Measurements from ENCODE around the gene TOP1. TPM values are rescaled to one million over a fixed set of nuclear protein-coding genes. Genes with fewer than 3 reads are reported as not detected.
A peak's percentile ranks its signal among the peaks of the same experiment; 100 is the strongest.

The TOP1 gene
- polyA plus RNA-seq, 1 of the 3 experiments (the other 2 are of a cell fraction), result 11.9 TPM

GRCh38 chr20:40992349-40993113 lies 36.1 kb upstream of the TOP1 start:
- Histone ChIP-seq H3F3A (replicated peaks; ENCODE audit: insufficient read depth) (no peaks in the 10 kb centered on the region), H3K9me2 (no peaks in the 10 kb centered on the region), H2AFZ (ENCODE audit: low read depth) (no peak overlapping the region), H3K36me3 (replicated peaks in 1 of 2; ENCODE audit: control insufficient read depth in 1 of 2, insufficient read depth in 2 of 2, low read length in 1 of 2) (no peaks in the 10 kb centered on the region), H3K9ac (no peak overlapping the region), H3K4me2 (no peak overlapping the region), H3K4me1 (ENCODE audit: control insufficient read depth in 1 of 2, insufficient read depth in 2 of 2, low read depth in 1 of 2, low read length in 1 of 2) (peaks cover 2 to 11% of the 10 kb centered on the region in 2 experiments; a peak in 2 of 4 replicates), H4K20me1 (ENCODE audit: insufficient read depth) (no peaks in the 10 kb centered on the region), H3K79me2 (ENCODE audit: insufficient read depth) (no peaks in the 10 kb centered on the region), H3K4me3 (ENCODE audit: low read depth in 2 of 2, low read length in 1 of 2) (no peak overlapping the region), H3K27me3 (ENCODE audit: insufficient read depth) (no peaks in the 10 kb centered on the region), H3K27ac (ENCODE audit: low read depth in 2 of 2, low read length in 1 of 2) (no peak overlapping the region), H3K9me3 (no peaks in the 10 kb centered on the region)
- 100% methylated on average over 2 of the region's 2 CpGs for WGBS (ENCODE audit: low lambda C conversion rate)
- TF ChIP-seq SIN3A (IDR thresholded peaks at IDR 0.05; ENCODE audit: borderline replicate concordance, low read depth, low read length) (no peak), TCF12 (IDR thresholded peaks at IDR 0.05) (no peak), USF1 (IDR thresholded peaks at IDR 0.05; ENCODE audit: borderline replicate concordance, low read depth) (no peak), MEF2A (IDR thresholded peaks at IDR 0.05; ENCODE audit: borderline replicate concordance, low read depth) (no peak), GATA2 (CRISPR knock-in tag; IDR thresholded peaks at IDR 0.05) (no peak), RFX5 (IDR thresholded peaks at IDR 0.05; ENCODE audit: low read length) (no peak), ELF1 (IDR thresholded peaks at IDR 0.05) (no peak), NRF1 (IDR thresholded peaks at IDR 0.05; ENCODE audit: low read depth, low read length) (no peak), PBX3 (IDR thresholded peaks at IDR 0.05) (no peak), CHD2 (IDR thresholded peaks at IDR 0.05; ENCODE audit: low read length, partially characterized antibody) (no peak), FOXM1 (IDR thresholded peaks at IDR 0.05; ENCODE audit: low read depth) (no peak)
- CTCF ChIA-PET, result interaction anchor here (0.9 to 5.0 kb wide), 11 partner anchors 10 to 348 kb away, joined by 3 to 87 read pairs (median 9); partner anchors contain the start of gene LPIN3
- DNase-seq, result no peak
- POLR2A ChIA-PET, result interaction anchor here (0.6 kb wide), 1 partner anchor 103 kb away, joined by 4 read pairs; no protein-coding TSS in a partner anchor

- no peaks in the 10 kb centered on the region for H3F3A ChIP-seq (replicated peaks; ENCODE audit: insufficient read depth)
- H3K4me3 ChIP-seq (ENCODE audit: low read depth in 2 of 2, low read length in 1 of 2), result no peak overlapping the region
- H3K4me1 ChIP-seq (ENCODE audit: control insufficient read depth in 1 of 2, insufficient read depth in 2 of 2, low read depth in 1 of 2, low read length in 1 of 2), result peaks cover 2 to 11% of the 10 kb centered on the region in 2 experiments; a peak in 2 of 4 replicates
- peak overlapping the region in 1 of 2 experiments; percentile 0; a peak in 2 of 4 replicates for H3K27ac ChIP-seq (ENCODE audit: low read depth in 2 of 2, low read length in 1 of 2)
- H3K9me3 ChIP-seq, result no peaks in the 10 kb centered on the region
- H3K9me2 ChIP-seq, result no peaks in the 10 kb centered on the region
- CTCF ChIA-PET, result interaction anchor here (0.8 to 5.0 kb wide), 5 partner anchors 22 to 346 kb away, joined by 3 to 87 read pairs (median 3); no protein-coding TSS in a partner anchor
- H3K27me3 ChIP-seq (ENCODE audit: insufficient read depth), result no peaks in the 10 kb centered on the region
- H3K79me2 ChIP-seq (ENCODE audit: insufficient read depth), result no peaks in the 10 kb centered on the region
- no peak for TF ChIP-seq ELF1 (IDR thresholded peaks at IDR 0.05)
- no peak for TF ChIP-seq REST (IDR thresholded peaks at IDR 0.05; ENCODE audit: low read depth, low read length)
- TF ChIP-seq CTCF (IDR thresholded peaks at IDR 0.05), result no peak
- no peak for TF ChIP-seq RXRA (IDR thresholded peaks at IDR 0.05; ENCODE audit: borderline replicate concordance, low read depth)
- TF ChIP-seq TAF1 (IDR thresholded peaks at IDR 0.05; ENCODE audit: borderline replicate concordance, low read depth, low read length), result no peak
- no peak for TF ChIP-seq JUND (IDR thresholded peaks at IDR 0.05)
- TF ChIP-seq TCF12 (IDR thresholded peaks at IDR 0.05), result no peak
- no peak for TF ChIP-seq FOXM1 (IDR thresholded peaks at IDR 0.05; ENCODE audit: low read depth)
- no peak for TF ChIP-seq SIN3A (IDR thresholded peaks at IDR 0.05; ENCODE audit: borderline replicate concordance, low read depth, low read length)
- TF ChIP-seq POLR2AphosphoS5 (IDR thresholded peaks at IDR 0.05; ENCODE audit: low read depth, low read length), result no peak
- TF ChIP-seq GABPA (IDR thresholded peaks at IDR 0.05; ENCODE audit: low read depth), result no peak
- no peak overlapping the region for H3K9ac ChIP-seq
- POLR2A ChIA-PET, result no interaction called here
- no peak overlapping the region for H2AFZ ChIP-seq (ENCODE audit: low read depth)
- no peak for DNase-seq
- no peaks in the 10 kb centered on the region for H4K20me1 ChIP-seq (ENCODE audit: insufficient read depth)
- H3K36me3 ChIP-seq (replicated peaks in 1 of 2; ENCODE audit: control insufficient read depth in 1 of 2, insufficient read depth in 2 of 2, low read length in 1 of 2), result no peaks in the 10 kb centered on the region
- H3K4me2 ChIP-seq, result no peak overlapping the region
- WGBS (ENCODE audit: low lambda C conversion rate), result 88% methylated on average over 5 of the region's 5 CpGs
These were observed 34.7 kb upstream of the TOP1 start for GRCh38 chr20:40993794-40994540.
